HepG2 (cell line): Measurements from ENCODE around the gene PRR15L. TPM values are rescaled to one million over a fixed set of nuclear protein-coding genes. Genes with fewer than 3 reads are reported as not detected.

Experiments used
- AFF4 ChIP-seq: sonication (generic); formaldehyde crosslinking; IDR thresholded peaks from 2 replicates; pipeline ENCODE4 v1.4.0; 2020; ENCODE audit warnings: missing genetic modification reagents
- BCL3 ChIP-seq: sonication (generic); formaldehyde crosslinking; IDR thresholded peaks from 2 replicates; pipeline ENCODE4 v1.5.1; 2020; ENCODE audit warnings: mild to moderate bottlenecking, missing genetic modification reagents, moderate library complexity
- CAMTA2 ChIP-seq: sonication (generic); formaldehyde crosslinking; IDR thresholded peaks from 2 replicates; pipeline ENCODE4 v1.4.0; 2020; ENCODE audit warnings: mild to moderate bottlenecking, missing genetic modification reagents, borderline replicate concordance
- HNRNPUL1 ChIP-seq: fragments of 200-400 bp; formaldehyde crosslinking; IDR thresholded peaks from 2 replicates; pipeline ENCODE4 v1.6.1; 2017; ENCODE audit warnings: low read depth, mild to moderate bottlenecking, low read length, moderate library complexity
- HOXD1 ChIP-seq: sonication (generic); formaldehyde crosslinking; IDR thresholded peaks from 2 replicates; pipeline ENCODE4 v1.5.0; 2020; ENCODE audit warnings: missing genetic modification reagents
- NAIF1 ChIP-seq: sonication (generic); formaldehyde crosslinking; IDR thresholded peaks from 2 replicates; pipeline ENCODE4 v1.5.0; 2020; ENCODE audit warnings: mild to moderate bottlenecking, missing genetic modification reagents, borderline replicate concordance
- NR2F1 ChIP-seq, 2 experiments: fragments of 450-650 bp in 1 of 2; formaldehyde crosslinking in 1 of 2; IDR thresholded peaks; 2 replicates each; pipeline versions ENCODE4 v1.5.0 to v1.6.1; 2016 to 2020; ENCODE audit warnings: mild to moderate bottlenecking in 1 of 2, missing compliant biosample characterization in 1 of 2, missing genetic modification reagents in 1 of 2, moderate library complexity in 1 of 2
- PPARG ChIP-seq: conservative IDR thresholded peaks from 2 replicates; pipeline ENCODE4 v1.6.1; 2016; ENCODE audit warnings: missing biosample characterization, missing genetic modification reagents
- SUZ12 ChIP-seq: fragments of 150-350 bp; IDR thresholded peaks from 2 replicates; pipeline ENCODE4 v1.6.1; 2014; ENCODE audit warnings: low read depth, low read length
- U2AF2 ChIP-seq: fragments of 200-400 bp; formaldehyde crosslinking; IDR thresholded peaks from 2 replicates; pipeline ENCODE4 v1.6.1; 2017; ENCODE audit warnings: low read depth, mild to moderate bottlenecking, low read length
- ZMYM2 ChIP-seq: sonication (generic); formaldehyde crosslinking; IDR thresholded peaks from 2 replicates; pipeline ENCODE4 v1.8.0; 2022; ENCODE audit warnings: mild to moderate bottlenecking, missing genetic modification reagents
- ZNF343 ChIP-seq: sonication (generic); formaldehyde crosslinking; IDR thresholded peaks from 2 replicates; pipeline ENCODE4 v1.4.0; 2020; ENCODE audit warnings: mild to moderate bottlenecking, missing genetic modification reagents
- ZNF572 ChIP-seq: sonication (generic); formaldehyde crosslinking; IDR thresholded peaks from 2 replicates; pipeline ENCODE4 v1.5.1; 2020; ENCODE audit warnings: mild to moderate bottlenecking, missing genetic modification reagents
- ZNF615 ChIP-seq: sonication (generic); formaldehyde crosslinking; IDR thresholded peaks from 2 replicates; pipeline ENCODE4 v1.5.0; 2020; ENCODE audit warnings: mild to moderate bottlenecking, missing genetic modification reagents, borderline replicate concordance
- ZNF687 ChIP-seq: sonication (generic); formaldehyde crosslinking; IDR thresholded peaks from 2 replicates; pipeline ENCODE4 v1.5.1; 2020; ENCODE audit warnings: mild to moderate bottlenecking, missing genetic modification reagents, moderate library complexity
- ZNF775 ChIP-seq: sonication (generic); formaldehyde crosslinking; IDR thresholded peaks from 2 replicates; pipeline ENCODE4 v1.4.0; 2020; ENCODE audit warnings: missing genetic modification reagents, mild to moderate bottlenecking, moderate library complexity, borderline replicate concordance
- ZNF879 ChIP-seq: sonication (generic); formaldehyde crosslinking; IDR thresholded peaks from 2 replicates; pipeline ENCODE4 v1.8.1; 2023; ENCODE audit warnings: missing genetic modification reagents
- ZSCAN5A ChIP-seq: sonication (generic); formaldehyde crosslinking; IDR thresholded peaks from 2 replicates; pipeline ENCODE4 v1.8.0; 2022; ENCODE audit warnings: mild to moderate bottlenecking, missing genetic modification reagents, borderline replicate concordance
- polyA plus RNA-seq, 8 experiments: library from polyadenylated mRNA; depleted of rRNA in 3 of 8; stranded (reverse) in 7 of 8; unstranded in 1 of 8; fragments of >200 nt; fragmentation: Illumina TruSeq in 4 of 8; extraction: Trizol in 4 of 8; gene quantifications; 2 replicates each; pipeline versions ENCODE4 v1.2.1 to v1.2.3, GENCODE V29; 2011 to 2016; ENCODE audit warnings: low read depth in 4 of 8, missing spikeins in 1 of 8, mixed read lengths in 1 of 8; ENCODE audit not compliant: insufficient read depth in 1 of 8
- total RNA-seq, 5 experiments: library from RNA; depleted of rRNA; stranded (reverse); fragments of >200 nt; fragmentation: Illumina TruSeq; extraction: Trizol; gene quantifications; 2 replicates each; pipeline ENCODE4 v1.2.3, GENCODE V29; 2016; ENCODE audit warnings: low read depth in 1 of 5

The PRR15L gene
- total and polyA plus RNA-seq, 2 of the 13 experiments (the other 11 are each of a cell fraction or from before 2014, with no cell fraction given) = 0.44 to 2.0 TPM

GRCh38 chr17:47941246-47942095, 16.2 kb downstream of the PRR15L start, which contains the start of gene PNPO (continued):
- no peak for TF ChIP-seq ZNF615
- TF ChIP-seq ZNF687 (CRISPR knock-in tag) = peak; percentile 100
- TF ChIP-seq ZNF343 = no peak
- no peak; the same call in 1 of the 2 replicates for TF ChIP-seq PPARG (CRISPR knock-in tag)
- TF ChIP-seq BCL3 = peak; percentile 89; the same call in 1 of the 2 replicates
- no peak for TF ChIP-seq ZNF775 (CRISPR knock-in tag)
- peak in 1 of 2 experiments; percentile 9; a peak in 1 of 4 replicates for TF ChIP-seq NR2F1 (CRISPR knock-in tag; IDR thresholded peaks at IDR 0.05)
- no peak for TF ChIP-seq SUZ12
- peak; percentile 84 for TF ChIP-seq ZMYM2 (CRISPR knock-in tag)
- peak; percentile 91 for TF ChIP-seq ZNF572 (CRISPR knock-in tag)
- TF ChIP-seq ZSCAN5A (CRISPR knock-in tag) = peak; percentile 46; the same call in 1 of the 2 replicates
- TF ChIP-seq AFF4 (CRISPR knock-in tag) = no peak
- peak; percentile 94 for TF ChIP-seq HOXD1
- TF ChIP-seq HNRNPUL1 = no peak
- peak; percentile 71; the same call in 1 of the 2 replicates for TF ChIP-seq NAIF1 (CRISPR knock-in tag)
- TF ChIP-seq U2AF2 = no peak
- no peak for TF ChIP-seq ZNF879 (CRISPR knock-in tag)
- TF ChIP-seq CAMTA2 = peak; percentile 86; the same call in 1 of the 2 replicates
